Hematopoietic multipotent progenitor cell treated with erythropoietin and hydrocortisone succinate and interleukin-3 and kit ligand, for 6 days (in vitro differentiated cells): ENCODE measurements around the gene NEGR1.
A peak's percentile ranks its signal among the peaks of the same experiment; 100 is the strongest.
"Not testable (repeated sequence)": the region's sequence is repeated elsewhere in the genome, so short reads cannot be mapped to it uniquely, and the experiment has no call there.

Experiments used
- DNase-seq: peaks from one replicate; pipeline ENCODE4 v3.0.0-alpha.2; 2015

The NEGR1 gene

DNA sequence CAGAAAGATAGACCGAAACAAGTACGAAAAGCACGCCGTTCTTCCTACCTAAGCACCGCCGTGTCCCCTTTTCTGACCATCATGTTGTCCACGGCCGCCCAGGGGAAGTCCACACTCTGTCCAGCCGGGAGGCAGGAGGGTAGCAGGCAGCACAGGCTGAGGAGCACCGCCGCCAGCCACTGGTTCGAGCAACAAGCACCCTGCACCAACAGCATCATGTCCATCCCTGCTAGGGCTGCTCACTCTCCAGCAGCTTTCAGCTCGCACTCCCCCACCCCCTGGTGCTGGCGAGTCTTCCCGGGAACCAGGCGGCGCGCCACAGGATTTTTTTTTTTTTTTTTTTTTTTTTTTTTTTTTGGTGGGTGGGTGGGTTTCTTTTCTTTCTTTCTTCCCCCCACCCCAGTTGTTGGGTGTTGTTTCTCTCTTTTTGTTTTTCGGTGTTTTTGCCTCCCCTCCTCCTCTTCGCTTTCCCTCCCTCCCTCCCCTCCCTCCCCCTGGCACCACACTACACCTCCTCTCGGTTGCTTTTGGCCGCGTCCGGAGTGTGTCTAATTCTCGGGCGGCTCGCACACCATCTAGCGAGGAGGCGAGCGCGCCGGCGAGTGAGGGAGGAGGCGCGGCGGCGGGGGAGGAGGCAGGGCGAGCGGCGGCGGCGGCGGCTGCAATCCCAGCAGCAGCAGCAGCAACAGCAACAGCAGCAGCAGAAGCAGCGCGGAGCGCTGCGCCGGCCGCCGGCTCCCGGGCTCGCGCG is at the start of gene NEGR1:
Gene NEGR1 (minus strand): TSS at position 269 of the 751 bp plus-strand sequence.
- peak; percentile 89 for DNase-seq

- no peak for DNase-seq
Measured at GRCh38 chr1:72326494-72326893, 44.2 kb upstream of the NEGR1 start.

DNA sequence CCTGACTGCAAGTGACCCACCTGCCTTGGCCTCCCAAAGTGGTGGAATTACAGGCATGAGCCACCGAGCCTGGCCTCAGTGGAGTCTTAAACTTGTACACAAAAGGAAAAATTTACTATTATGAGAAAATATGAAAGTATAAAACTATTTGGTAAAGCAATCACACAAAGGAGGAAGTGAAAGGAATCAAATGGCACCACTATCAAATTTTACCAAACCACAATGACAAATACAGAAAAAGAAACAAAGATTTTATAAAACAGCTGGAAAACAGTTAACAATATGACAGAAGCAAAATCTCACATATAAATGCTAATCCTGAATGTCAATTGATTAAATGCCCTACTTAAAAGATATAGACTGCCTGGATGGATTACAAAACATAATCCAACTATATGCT is 42.1 kb upstream of the NEGR1 start:
- DNase-seq, result no peak

GRCh38 chr1:72322910-72323309 is 40.6 kb upstream of the NEGR1 start:
- DNase-seq, result peak; percentile 2

GRCh38 chr1:72296501-72296900 is 14.2 kb upstream of the NEGR1 start:
- DNase-seq, result no peak

GRCh38 chr1:72288886-72289285 is 6.5 kb upstream of the NEGR1 start:
- peak; percentile 3 for DNase-seq

- no peak for DNase-seq
Measured at GRCh38 chr1:72286401-72286800, 4.1 kb upstream of the NEGR1 start.

DNA sequence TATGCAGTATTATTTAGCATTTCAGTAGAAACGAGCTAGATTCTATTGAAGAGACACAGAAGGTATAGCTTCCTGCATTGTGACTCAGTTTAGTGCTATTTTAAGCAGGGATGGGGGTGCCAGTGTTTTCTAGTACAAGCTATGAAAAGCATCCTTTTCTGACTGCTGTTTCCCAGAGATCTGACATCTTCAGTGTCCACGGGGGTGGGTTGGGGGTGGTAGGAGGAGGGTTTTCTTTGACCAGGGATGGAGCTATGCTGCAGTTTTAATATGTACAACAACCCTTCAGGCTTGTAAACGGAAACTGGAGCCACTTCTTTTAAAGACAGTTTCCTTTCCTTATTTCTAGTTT is 2.7 kb upstream of the NEGR1 start:
- DNase-seq, result no peak

GRCh38 chr1:72284348-72285073 is 2.2 kb upstream of the NEGR1 start:
- DNase-seq, result peak; percentile 49

- DNase-seq, result no peak
Measured at GRCh38 chr1:72284084-72284347, 1.7 kb upstream of the NEGR1 start.

DNA sequence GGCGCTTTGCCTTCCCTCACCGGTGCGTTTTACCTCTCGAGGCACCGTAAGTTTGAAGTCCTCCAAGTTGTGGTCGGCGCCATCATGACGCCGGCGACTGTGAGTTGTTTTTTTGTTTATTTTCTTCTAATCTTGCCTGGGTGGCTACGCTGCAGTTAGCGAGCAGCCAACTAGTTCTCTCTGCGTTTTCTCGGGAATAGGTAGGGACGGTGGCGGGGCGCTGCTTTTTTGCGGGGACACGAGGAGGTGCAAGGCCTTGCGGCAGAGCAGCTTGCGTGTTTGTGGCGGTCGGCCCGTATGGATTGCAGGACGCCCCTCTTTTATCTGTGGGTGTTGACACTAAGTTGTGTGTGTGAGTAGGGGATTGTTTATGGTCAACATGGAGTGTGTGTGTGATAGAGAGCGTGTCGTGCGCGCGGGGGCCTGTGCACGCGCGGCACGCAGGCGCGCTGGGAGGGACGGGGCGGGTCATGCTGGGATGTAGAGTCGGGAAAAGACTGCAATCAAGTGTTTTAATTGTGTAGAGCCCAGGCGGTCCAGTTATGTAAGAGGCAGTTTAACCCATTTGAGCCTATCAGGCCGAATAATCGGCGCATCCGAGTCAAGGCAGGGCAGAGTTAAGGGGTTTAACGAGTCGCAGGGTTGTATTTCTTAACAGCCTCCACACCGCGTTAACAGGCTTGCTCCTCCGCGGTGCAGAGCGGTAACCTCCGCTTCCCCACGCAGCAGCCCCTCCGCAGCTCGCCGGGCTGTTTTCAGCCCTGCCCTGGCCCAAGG is 1.2 kb upstream of the NEGR1 start:
- peak; percentile 61 for DNase-seq

- no peak for DNase-seq
Measured at GRCh38 chr1:72283022-72283306, 625 bp upstream of the NEGR1 start.

- peak; percentile 24 for DNase-seq
Measured at GRCh38 chr1:72281637-72282270, 585 bp downstream of the NEGR1 start.

DNA sequence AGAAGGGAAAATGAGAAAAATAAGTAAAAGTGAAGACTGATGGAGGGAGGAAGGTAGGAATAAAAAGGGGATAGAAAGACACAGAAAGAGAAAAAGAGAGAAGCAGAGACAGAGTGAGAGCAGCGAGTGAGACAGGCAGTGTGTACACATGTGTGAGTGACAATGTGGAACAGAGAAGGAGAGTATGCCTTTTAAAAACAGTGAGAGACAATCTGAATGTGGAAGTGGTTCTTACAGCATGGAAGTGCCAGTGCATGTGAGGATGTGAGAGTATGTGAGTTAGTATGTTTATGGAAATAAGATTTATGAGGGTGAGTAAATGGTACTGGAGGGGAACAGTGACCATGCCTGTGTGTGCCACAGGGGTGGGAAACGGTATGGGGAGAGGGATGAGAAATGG is 1.2 kb downstream of the NEGR1 start:
- peak; percentile 5 for DNase-seq

- DNase-seq, result peak; percentile 6
Measured at GRCh38 chr1:72280711-72281110, 1.6 kb downstream of the NEGR1 start.

DNA sequence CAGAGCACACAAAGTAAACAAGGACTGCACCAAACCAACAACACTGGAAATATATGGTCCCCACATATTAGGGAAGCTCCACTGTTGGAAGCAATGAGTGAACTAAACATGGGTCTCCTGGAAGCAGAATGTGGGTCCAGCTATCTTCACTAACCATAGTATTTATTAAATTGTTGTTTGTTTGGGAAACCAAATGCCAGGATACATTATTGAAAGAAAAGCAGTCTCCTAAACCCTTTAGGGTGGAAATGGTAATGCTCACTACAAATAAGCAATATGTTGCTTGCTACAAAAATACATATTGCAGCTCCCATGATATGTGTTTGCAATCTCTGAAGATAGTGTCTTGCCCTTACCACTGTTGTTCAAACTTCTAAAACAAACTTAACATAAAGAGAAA is 2.2 kb downstream of the NEGR1 start:
- DNase-seq, result no peak

DNA sequence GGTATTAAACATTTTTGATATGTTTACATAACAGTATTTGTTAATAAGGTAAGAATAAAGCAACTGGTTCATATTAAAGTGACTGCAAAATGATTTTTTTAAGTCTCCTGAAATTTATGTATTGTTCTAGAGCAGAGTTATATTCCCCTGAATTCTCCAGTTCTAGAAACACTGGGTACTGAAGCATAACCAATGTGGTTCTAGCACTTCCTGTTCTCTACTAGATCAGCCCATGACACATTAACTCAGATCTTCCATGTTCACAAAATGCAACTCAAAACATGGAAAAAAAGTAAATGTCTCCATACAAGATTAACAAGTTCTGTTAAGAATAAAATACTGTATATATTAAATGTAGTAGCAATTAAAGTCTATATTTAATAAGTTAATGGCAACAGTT is 3.9 kb downstream of the NEGR1 start:
- DNase-seq, result peak; percentile 7

GRCh38 chr1:72271555-72272085 is 10.7 kb downstream of the NEGR1 start:
- no peak for DNase-seq

DNA sequence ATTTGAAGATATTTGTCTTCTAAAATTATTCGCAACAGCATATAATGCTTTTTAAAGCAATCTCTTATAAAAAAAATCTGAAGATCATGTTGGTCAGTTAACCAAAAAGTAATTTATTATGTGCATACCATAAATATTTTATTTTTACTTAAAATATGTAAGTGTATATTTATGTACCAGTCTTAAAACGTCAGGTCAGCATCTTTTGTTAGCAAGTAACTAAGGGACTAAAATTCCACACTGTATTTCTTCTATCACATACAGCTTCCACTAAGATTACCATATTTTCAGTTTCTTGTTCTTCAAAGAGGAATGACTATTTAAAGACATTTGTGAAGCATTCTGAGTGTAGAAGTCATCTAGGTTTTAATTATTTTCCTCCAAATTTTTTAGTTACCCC is 19.6 kb downstream of the NEGR1 start:
- no peak for DNase-seq

- DNase-seq, result no peak
Measured at GRCh38 chr1:72253132-72253531, 29.2 kb downstream of the NEGR1 start.

GRCh38 chr1:72241397-72241796 is 40.9 kb downstream of the NEGR1 start:
- no peak for DNase-seq

DNA sequence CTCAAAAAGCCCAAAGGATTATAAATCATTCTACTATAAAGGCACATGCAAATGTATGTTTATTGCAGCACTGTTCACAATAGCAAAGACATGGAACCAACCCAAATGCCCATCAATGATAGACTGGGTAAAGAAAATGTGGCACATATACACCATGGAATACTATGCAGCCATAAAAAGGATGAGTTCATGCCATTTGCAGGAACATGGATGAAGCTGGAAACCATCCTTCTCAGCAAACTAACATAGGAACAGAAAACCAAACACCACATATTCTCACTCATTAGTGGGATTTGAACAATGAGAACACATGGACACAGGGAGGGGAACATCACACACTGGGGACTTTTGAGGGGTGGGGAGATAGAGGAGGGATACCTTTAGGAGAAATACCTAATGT is 46.4 kb downstream of the NEGR1 start:
- DNase-seq, result not testable (repeated sequence)

- DNase-seq, result no peak
Measured at GRCh38 chr1:72235062-72235461, 47.3 kb downstream of the NEGR1 start.

GRCh38 chr1:72230746-72231145 is 51.6 kb downstream of the NEGR1 start:
- DNase-seq, result no peak
